ENCODE measurements around the gene MTERF4.
"Not testable (repeated sequence)": the region's sequence is repeated elsewhere in the genome, so short reads cannot be mapped to it uniquely, and the experiment has no call there.

- not testable (repeated sequence) for TF ChIP-seq CTCF, POLR2A, POLR2AphosphoS5 (IDR thresholded peaks at IDR 0.05)
Measured at GRCh38 chr2:241104611-241105010, 2.5 kb upstream of the MTERF4 start.

All from prostate gland (tissue), 2 donors.